GM18498 (cell line): ENCODE data around the gene UBD.

Source experiments
- ATAC-seq: cut with Tn5 transposase; IDR thresholded peaks from one replicate; pipeline ENCODE4 v1.9.1; 2021; ENCODE audit warnings: mild to moderate bottlenecking, moderate library complexity; ENCODE audit not compliant: unreplicated experiment

UBD gene

DNA sequence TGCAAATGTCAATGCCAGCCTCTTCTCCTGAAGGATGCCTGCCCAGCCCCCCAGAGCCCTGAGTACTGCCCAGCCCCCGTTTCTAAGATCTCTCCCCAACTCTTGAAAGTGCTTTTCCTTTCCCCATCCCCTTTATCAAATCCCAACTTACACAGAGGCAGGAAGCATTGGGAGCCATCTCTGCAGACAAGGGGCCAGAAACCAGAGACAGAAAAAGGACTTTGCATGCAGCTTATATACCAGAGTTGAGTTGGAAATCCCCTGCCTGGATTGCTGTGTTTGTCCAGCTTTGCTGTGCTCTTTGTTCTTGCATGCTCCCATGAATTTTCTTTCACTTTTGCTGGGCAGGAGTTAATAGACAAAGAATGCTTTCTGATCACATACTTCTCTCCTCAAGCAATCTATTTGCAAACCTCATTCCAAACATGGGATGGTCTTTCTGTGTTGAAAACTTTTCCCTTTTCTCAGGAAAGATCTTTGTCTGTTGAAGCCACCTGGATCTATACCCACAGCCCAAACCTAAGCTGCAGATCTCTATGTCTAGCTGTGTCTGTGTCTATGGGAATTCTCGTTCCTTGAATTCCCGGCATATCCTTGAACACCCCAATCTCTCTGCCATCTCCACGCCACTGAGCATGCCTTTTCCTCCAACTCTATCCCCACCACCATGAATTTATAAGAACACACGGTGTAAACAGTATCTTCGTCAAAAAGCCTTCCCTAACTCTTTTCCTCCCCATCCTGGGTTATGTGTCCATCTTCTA is at the start of gene UBD:
Gene UBD, minus strand, starts transcription at position 209 of the 764 bp plus-strand sequence. Its CDS starts 31 bp downstream, at position 178.
- no peak for ATAC-seq

DNA sequence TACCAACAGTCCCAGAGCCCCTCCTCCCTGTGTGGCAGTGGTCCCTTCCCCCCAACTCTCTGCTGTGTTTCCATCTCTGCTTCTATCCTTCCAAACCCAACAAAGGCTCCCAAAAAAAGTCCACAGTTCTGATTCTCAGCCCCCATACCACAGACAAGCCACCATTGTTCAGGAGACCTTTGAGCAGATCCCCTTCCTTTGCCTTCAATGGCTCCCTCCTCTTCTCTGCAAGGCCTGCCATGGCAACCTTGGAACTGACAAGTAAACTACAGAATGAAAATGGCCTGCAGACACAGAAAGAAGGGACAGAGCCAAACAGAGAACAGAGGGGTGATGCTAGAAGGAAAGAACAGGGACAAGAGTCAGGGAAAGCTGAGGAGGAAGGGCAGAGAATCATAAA is 48.6 kb upstream of the UBD start:
- ATAC-seq: no peak

DNA sequence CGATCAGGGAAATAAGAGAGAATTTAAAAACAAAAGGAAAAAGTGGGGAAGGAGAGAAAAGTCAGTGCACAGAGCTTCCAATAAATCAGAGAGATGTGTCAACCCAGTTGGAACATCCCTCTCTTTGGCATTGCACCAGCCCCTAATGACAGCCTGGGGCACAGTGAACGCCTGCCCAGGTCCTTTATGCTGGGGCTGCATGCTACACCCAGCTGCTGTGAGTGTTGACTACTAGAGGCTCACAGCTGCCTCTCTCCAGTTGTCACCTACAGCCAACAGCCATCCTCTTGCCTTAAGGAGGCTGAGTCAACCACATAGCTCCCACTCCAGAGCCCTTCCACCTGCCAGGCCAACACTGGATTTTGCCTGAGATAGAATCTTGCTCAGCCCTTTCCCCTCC is 44.4 kb upstream of the UBD start:
- no peak for ATAC-seq

DNA sequence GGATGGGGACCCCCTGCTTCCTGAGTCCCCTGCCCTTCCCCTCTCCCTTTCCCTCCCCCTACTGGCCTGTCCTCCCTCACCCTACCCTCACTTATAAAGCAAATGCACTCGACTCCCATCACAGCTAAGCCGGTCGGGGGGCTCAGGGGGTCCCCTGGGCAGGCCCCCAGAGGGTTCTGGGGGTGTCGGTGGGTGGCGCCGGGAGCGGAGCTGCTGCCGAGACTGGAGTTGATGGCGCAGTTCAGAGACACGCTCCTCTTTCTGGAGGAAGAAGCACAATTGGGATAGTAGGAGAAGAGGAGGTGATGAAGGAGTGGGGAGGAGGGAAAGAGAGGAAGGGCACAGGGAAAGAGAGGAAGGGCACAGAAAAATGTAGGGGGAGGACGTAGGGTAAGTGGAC is 43.9 kb upstream of the UBD start:
- ATAC-seq: no peak

DNA sequence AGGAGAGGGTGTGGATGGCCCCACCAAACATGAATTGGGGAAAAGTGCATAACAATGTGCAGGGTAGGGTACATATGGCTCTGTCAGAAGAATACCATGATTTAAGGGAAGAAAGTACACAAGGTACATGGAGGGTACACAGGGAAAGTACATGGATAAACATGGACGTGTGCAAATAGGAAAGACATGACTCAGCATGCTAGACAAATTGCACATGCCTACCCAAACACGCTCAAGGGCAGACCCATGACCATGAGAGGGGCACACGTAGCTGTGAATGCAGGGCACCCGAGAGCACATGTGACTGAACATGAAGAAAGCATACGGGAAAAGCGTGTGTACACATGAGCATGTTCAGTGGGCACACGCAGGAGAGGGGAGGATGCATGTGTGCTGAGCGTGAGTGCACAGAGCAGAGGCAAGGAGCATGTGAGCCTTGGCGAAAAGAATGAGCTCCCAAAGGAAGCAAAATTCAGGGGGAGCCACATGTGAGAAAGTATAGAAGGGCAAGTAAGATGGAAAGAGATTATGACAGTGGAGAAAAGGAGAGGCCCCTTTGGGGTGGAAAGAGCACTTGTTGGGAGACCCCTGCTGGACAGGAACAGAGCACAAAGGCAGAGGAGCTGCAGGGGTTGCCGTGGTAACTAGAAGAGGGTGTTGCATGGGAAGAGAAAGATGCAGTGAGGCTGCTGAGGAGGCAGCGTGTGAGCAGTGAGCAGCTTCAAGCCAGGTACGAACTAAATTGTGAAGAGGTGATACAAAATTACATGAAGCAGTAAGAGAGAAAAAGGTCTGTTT is 43.2 kb upstream of the UBD start:
- no peak for ATAC-seq

DNA sequence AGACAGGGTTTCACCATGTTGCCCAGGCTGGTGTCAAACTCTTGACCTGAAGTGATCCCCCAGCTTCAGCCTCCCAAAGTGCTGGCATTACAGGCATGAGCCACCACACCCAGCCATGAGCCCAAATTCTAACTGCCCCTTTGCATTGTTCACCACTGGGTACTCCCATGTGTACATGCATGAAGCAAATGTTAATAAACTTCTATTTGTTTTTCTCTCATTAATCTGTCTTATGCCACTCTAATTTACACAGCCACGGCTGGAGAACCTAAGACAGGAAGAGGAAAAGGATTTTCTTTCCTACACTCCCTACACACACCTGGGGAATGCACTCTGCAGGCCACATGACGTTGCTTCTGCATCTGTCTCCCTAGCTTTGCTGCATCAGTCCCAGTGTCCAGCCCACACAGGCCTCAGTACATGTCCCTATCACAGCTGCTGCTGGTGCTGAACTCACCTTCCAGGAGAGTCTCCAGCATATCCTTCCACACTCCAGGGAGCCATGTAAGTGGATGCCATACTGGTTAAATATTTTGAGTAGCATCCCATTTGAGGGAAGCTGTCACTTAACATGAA is 38.7 kb upstream of the UBD start:
- no peak for ATAC-seq

DNA sequence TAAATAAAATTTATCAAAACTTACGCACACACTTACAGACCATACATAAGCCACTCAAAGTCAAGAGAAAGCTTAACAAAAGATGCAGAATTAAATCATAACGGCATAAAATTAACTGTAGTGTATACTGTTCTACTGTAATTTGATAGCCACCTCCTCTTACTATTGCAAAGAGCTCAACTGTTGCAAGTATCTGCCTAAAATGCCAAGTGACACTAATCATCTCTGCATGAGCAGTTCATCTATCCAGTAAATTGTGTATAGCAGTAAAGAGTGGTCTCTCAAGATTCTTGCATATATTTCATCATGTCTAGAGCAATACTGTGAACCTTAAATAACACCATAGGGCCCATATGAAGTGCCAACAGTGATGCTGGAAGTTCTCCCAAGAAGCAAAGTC is 37.7 kb upstream of the UBD start:
- ATAC-seq: no peak

DNA sequence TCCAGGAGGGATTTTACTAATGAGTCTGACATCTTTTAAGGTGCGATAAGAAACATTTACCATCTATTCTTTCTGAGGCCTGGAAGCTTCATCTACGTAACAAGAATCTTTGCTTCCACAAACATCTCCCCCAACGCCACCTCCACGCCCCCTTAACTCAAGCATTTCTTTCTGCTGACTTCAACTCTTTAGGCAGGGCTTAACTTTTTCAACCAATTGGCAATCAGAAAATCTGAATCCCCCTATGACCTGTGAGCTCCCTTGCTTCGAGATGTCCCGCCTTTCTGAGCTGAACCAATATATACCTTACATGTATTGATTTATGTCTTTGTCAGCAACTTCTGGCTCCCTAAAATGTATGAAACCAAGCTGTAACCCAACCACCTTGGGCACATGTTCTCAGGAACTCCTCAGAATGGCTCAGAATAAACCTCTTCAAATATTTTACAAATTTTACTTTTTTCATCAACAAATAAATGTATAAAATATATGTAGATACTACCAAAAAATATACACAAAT is 36.9 kb upstream of the UBD start:
- no peak for ATAC-seq

DNA sequence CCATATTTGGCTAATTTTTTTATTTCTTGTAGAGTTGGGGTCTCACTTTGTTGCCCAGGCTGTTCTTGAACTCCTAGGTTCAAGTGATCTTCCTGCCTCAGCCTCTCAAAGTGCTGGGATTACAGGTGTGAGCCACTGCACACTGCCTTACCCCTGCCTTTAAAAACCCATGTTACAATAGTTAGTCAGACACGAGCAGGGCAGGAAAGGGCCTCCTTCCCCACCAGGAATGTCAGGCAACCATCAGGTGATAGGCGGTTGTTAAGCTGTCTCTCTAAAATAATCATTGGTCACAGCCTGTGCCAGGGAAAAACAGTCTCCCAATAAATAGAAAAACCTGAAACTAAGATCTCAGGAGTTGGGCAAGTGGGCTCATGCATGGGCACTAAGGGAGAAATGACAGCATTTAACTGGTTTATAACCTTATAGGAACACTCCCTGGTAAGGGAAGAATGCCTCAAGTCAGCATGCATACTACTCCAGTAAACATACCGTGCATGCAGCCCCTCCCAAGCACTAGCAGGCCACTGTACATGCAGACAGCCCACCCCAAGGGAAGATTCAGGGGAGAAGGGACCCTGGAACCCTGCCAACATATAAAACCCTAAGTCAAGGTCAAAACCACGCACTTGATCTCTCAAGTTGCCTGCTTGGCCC is 33.8 kb upstream of the UBD start:
- no peak for ATAC-seq

DNA sequence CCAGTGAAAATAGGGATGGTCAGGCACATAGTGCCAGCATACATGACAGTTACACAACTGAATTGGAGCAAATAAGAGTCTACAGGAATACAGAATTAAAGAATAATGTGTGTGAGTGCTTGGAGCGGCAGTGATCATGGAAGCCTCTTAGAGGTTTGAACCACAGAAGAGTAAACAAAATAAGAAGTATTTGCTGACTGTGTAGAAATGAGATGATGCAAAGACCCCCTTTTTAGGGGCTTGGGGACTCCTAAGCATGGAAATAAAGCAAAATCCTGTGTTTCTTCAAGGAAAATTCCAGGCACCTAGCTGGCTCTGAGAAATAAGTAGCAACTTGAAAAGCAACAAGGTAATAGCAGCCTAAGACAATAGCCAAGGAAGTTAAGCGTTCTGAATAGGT is 32.1 kb upstream of the UBD start:
- ATAC-seq: no peak

DNA sequence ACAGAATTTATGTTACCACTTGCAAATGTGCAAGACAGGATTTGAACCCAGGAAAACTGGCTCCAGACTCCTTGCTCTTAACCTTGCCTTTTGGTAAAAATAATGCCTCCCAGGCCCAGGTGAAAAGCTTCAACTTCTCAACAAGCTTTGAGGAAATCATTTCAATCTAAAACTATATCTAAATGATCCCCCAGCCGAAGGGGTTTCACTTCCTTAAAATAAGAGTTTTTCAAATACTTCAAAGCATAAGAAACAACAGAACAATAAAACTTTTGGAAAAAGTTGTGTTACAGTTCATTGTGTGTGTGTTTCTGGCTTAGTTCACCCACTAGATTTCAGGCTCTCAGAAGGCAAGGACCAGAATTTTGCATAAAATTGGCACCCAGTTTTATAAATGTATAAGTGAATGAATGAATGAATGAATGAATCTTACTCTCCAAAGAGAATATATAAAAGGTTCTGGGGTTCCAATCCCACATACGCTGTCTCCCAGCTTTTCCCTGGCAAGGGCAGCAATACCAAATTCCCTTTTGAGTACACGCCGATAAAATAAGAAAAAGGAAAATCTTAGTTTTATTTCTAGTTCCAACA is 30.8 kb upstream of the UBD start:
- ATAC-seq: no peak

DNA sequence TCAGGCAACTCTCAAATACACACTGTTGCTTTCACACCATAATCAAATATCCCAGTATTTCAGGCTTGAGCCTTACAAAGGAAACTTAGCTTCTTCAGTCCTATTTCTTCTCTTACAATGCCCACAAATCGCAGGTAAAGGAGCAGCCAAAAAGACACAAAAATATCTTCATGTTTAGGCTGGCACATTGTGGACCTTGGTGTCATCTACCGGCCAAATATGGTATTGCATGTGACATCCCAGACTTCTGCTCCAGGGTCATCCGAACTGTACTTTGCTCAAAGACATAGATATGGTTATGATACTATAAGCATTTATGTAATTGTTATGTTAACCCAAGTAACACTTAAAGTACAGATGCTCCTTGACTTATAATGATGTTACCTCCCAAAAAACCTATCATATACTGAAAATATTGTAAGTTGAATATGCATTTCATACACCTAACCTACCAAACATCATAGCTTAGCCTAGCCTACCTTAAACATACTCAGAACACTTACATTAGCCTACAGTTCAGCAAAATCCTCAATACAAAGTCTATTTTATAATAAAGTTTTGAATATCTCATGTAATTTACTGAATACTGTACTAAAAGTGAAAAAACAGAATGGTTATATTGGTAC is 30.0 kb upstream of the UBD start:
- ATAC-seq: peak; percentile 52

DNA sequence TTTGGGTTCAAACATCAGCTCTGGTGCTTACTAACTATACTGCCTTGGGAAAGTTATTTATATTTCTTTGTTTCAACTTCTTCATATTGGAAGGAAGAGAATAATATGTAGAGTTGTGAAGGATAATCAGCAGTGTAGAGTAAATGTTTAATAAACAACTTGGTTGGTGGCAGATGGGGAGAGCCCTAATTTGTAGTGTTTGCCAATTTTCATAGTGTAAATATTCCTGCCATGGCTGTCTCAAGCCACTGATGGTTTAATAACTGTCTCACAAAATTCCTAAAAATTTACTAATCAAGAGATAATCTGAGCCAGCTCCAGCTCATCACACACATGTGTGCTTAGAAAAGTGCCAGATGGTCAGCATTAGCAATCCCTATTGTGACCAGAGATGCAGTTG is 25.3 kb upstream of the UBD start, which contains the start of gene OR2H2:
Gene OR2H2, plus strand, starts transcription at position 301 of the 400 bp plus-strand sequence. CDS start 2,824 bp downstream, outside the sequence.
- ATAC-seq: no peak

DNA sequence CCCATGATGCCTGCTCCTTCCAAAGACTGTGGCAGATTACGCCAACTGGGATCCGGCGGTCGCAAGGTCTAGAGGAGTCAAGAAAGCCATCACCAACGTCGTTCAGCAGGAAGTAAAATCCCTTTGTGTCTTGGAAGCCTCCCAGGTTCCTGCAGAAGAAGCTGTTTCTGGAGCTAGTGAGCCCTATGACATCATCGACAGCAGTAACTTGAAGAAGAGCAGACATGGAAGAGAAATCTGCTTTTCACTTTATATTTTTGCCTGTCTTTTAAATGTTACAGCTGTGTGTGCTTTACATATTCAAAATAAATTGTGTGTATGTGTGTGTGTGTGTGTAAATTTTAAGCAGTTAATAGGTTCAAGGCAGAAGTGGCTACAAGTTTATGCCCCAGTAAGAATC is 18.0 kb upstream of the UBD start:
- no peak for ATAC-seq

DNA sequence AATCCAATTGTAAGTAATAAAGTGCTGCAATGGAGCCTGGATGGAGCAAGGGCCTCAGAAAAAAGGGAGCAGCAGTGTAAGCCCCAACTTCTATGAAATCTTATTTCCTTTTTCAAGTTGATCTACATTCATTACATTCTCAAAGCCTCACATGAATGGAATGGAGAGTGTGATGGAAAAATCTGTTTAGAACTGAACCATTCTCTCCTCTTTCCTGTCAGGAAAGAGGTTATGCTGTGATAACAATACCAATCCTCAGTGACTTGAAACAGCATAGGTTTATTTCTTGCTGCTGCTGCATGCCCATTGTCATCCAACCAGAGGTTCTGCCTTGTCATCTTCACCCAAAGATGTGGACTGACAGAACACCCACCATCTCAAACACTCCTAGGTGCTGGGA is 16.5 kb upstream of the UBD start:
- no peak for ATAC-seq

DNA sequence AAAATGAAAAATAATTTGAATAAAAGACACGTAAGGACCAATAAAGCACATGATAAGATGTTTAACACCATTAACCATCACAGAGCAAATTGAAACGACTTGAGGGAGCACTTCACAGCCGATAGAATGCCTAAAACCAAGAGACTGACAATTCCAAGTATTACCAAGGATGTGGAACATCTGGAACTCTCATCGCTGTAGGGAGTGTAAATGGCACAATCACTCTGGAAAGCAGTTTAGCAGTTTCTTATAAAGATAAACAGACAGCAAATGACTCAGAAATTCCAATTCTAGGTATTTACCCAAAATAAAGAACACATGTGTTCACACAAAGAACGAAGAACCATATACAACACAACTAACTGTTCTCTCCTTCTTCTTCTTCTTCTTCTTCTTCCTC is 8.5 kb upstream of the UBD start:
- ATAC-seq: no peak

DNA sequence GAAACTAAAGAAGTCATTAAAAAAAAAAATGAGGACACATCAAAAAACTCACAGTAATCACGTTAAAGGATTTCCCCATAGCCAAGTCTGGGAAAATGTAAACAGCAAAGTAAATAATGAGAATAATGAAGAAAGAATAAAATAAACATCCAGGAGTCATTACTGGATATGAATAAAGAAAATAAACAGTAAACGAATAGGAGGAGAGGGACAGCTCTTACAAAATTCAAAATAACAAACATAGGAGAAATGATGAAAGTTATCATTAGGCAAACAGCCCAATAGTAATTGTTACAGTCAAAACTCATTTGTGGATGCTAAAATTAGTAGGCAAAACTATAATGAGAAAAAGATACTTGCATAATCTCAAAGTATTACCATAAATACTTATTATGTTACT is 8.0 kb upstream of the UBD start:
- no peak for ATAC-seq

DNA sequence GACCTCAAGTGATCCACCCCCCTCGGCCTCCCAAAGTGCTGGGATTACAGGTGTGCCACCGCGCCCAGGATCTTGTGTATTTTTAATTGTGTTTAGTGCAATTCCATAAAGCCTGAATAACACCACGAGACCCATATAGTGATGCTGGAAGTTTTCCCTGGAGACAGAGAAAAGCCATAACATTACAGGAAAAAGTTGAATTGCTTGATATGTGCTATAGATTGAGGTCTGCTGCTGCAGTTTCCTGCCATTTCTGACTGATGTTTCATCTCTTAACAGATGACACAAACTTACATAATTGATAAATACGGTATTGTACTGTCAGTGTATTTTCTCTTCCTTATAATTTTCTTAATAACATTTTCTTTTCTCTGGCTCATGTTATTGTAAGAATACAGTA is 7.3 kb upstream of the UBD start:
- ATAC-seq: no peak

DNA sequence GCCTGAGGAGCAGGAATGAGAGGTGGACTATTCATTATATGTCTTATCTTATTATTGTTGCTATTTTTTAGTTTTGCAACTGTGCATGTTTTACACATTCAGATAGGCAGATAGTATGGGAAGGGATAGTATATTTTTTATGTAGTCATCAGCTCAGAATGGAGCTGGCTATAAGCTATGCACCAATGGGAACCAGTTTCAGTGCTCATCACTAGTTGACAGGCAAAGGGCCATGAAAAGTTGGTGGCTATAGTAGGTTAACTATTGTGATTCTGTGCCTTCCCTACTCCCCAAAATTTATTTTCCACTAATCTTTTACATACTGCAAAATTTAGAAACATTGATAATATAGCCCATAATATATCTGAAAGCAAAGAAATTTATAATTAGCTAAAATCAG is 5.3 kb upstream of the UBD start:
- ATAC-seq: no peak

DNA sequence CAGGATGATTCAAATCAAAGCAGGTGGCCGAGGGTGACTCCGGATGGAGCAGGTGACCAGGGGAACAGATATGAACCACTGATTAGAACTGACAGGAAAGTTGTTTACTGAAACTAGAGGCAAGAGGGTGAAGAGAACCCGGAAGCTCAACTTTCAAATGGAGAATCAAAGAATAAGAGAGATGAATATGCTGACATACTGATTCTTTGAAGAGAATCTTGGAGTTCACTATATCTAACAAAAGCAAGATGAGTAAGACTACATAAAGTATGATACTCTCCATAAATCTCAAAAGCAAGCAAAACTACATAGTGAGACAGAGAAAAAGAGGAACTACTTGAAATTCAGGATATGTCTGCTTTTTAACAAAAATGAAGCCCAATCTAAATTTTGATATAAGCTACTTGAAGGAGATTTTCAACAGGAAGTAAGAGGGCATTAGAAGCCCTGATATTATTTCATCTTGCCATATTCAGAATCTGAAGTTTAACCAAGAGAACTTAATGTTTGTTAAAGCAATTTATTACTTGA is 4.0 kb upstream of the UBD start:
- no peak for ATAC-seq
